ENCODE measurements around the gene HAUS6. TPM values are rescaled to one million over a fixed set of nuclear protein-coding genes. Genes with fewer than 3 reads are reported as not detected.

The HAUS6 gene
- total and polyA plus RNA-seq, 4 donors: 1.9 to 10.1 (median 5.6) TPM

GRCh38 chr9:19048966-19049916 lies 53.5 kb downstream of the HAUS6 start, which contains the start of gene RRAGA:
RRAGA (plus strand) TSS chr9:19049427; CDS start chr9:19049660, 233 bp downstream.
- under 1% methylated on average over 82 of the region's 82 CpGs for WGBS
- Histone ChIP-seq H3K27ac (ENCODE audit: low read depth in 1 of 2, low read length in 2 of 2) (peak within 1 kb of the TSS; percentile 86 to 95), H3K4me1 (ENCODE audit: control insufficient read depth in 4 of 4, insufficient read depth in 4 of 4, low read length in 3 of 4) (peaks cover 0 to 31% (median 21%) of the 10 kb centered on the region in 4 donors), H3K27me3 (ENCODE audit: control insufficient read depth in 4 of 4, insufficient read depth in 4 of 4, low read length in 3 of 4) (no peaks in the 10 kb centered on the region), H3K9ac (ENCODE audit: low read depth in 1 of 2, low read length in 2 of 2) (peak within 1 kb of the TSS; percentile 72 to 87), H3K4me3 (ENCODE audit: low read depth in 1 of 3, low read length in 3 of 3) (peak within 1 kb of the TSS; percentile 76 to 88 (median 78)), H3K36me3 (ENCODE audit: control insufficient read depth in 4 of 4, insufficient read depth in 3 of 4, low read depth in 1 of 4, low read length in 3 of 4) (no peaks in the 10 kb centered on the region), H3K9me3 (ENCODE audit: control insufficient read depth in 4 of 4, low read length in 3 of 4) (no peaks in the 10 kb centered on the region)
- peak; percentile 95 for DNase-seq (ENCODE audit: low spot score)
- TF ChIP-seq FOXA1 (IDR thresholded peaks at IDR 0.05) (no peak), GABPA (IDR thresholded peaks at IDR 0.05 in 1 of 2, conservative IDR thresholded peaks at IDR 0.05 in 1 of 2) (peak; percentile 50 to 89), NR2F2 (IDR thresholded peaks at IDR 0.05) (peak; percentile 5), RAD21 (IDR thresholded peaks at IDR 0.05) (peak; percentile 77 to 84), EGR1 (IDR thresholded peaks at IDR 0.05; ENCODE audit: low read depth in 2 of 2) (no peak), JUND (IDR thresholded peaks at IDR 0.05) (no peak), TAF1 (conservative IDR thresholded peaks at IDR 0.05) (peak; percentile 85), YY1 (IDR thresholded peaks at IDR 0.05) (peak; percentile 96), SP1 (IDR thresholded peaks at IDR 0.05) (peak; percentile 89), HNF4G (IDR thresholded peaks at IDR 0.05) (peak; percentile 79), CTCF (IDR thresholded peaks at IDR 0.05; ENCODE audit: low read depth, low read length, missing input control) (peak; percentile 91), RXRA (IDR thresholded peaks at IDR 0.05) (peak; percentile 46 to 52), HNF4A (conservative IDR thresholded peaks at IDR 0.05) (peak; percentile 83 to 86), REST (IDR thresholded peaks at IDR 0.05) (peak; percentile 69), FOXA2 (IDR thresholded peaks at IDR 0.05) (no peak)
- TF ChIP-seq, protein P1, sequence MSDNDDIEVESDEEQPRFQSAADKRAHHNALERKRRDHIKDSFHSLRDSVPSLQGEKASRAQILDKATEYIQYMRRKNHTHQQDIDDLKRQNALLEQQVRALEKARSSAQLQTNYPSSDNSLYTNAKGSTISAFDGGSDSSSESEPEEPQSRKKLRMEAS (IDR thresholded peaks at IDR 0.05): peak; percentile 50
- TF ChIP-seq, protein P2, sequence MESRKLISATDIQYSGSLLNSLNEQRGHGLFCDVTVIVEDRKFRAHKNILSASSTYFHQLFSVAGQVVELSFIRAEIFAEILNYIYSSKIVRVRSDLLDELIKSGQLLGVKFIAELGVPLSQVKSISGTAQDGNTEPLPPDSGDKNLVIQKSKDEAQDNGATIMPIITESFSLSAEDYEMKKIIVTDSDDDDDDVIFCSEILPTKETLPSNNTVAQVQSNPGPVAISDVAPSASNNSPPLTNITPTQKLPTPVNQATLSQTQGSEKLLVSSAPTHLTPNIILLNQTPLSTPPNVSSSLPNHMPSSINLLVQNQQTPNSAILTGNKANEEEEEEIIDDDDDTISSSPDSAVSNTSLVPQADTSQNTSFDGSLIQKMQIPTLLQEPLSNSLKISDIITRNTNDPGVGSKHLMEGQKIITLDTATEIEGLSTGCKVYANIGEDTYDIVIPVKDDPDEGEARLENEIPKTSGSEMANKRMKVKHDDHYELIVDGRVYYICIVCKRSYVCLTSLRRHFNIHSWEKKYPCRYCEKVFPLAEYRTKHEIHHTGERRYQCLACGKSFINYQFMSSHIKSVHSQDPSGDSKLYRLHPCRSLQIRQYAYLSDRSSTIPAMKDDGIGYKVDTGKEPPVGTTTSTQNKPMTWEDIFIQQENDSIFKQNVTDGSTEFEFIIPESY (IDR thresholded peaks at IDR 0.05): peak; percentile 99
- TF ChIP-seq, protein P3, sequence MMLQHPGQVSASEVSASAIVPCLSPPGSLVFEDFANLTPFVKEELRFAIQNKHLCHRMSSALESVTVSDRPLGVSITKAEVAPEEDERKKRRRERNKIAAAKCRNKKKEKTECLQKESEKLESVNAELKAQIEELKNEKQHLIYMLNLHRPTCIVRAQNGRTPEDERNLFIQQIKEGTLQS (IDR thresholded peaks at IDR 0.05): peak; percentile 25
